Left lung (tissue), 10 donors: ENCODE results near the gene MCM9. TPM values are rescaled to one million over a fixed set of nuclear protein-coding genes. Genes with fewer than 3 reads are reported as not detected.

Experiments
- ATAC-seq: fragments of 200-7000 bp; cut with Tn5 transposase; one replicate; pipeline ENCODE4 v1.9.1; 2020; ENCODE audit warnings: moderate library complexity
- DNase-seq, 4 donors: peaks; one replicate each; pipeline ENCODE4 v3.0.0-alpha.2; 2013 to 2020
- H3K27ac ChIP-seq, 2 donors: fragments of 200-600 bp; sonication (generic) in 1 of 2; one replicate each; pipeline versions ENCODE4 v1.5.0 to v1.8.0; 2020 to 2021
- H3K27me3 ChIP-seq, 2 donors: fragments of 200-600 bp; sonication (generic) in 1 of 2; one replicate each; pipeline versions ENCODE4 v1.5.0 to v1.8.0; 2020 to 2021
- H3K36me3 ChIP-seq, 2 donors: fragments of 200-600 bp; sonication (generic) in 1 of 2; one replicate each; pipeline versions ENCODE4 v1.5.0 to v1.8.0; 2020 to 2021
- H3K4me1 ChIP-seq, 2 donors: fragments of 200-600 bp; one replicate each; pipeline ENCODE4 v1.8.0; 2021
- H3K4me3 ChIP-seq, 2 donors: fragments of 200-600 bp; sonication (generic) in 1 of 2; one replicate each; pipeline versions ENCODE4 v1.5.0 to v1.8.0; 2020 to 2021; ENCODE audit warnings: mild to moderate bottlenecking in 1 of 2
- H3K9me3 ChIP-seq, 2 donors: fragments of 200-600 bp; sonication (generic) in 1 of 2; one replicate each; pipeline versions ENCODE4 v1.5.0 to v1.8.0; 2020 to 2021
- intact Hi-C, 2 donors: fragments of 100-400 bp; cut with DNase I; formaldehyde crosslinking; loops; one replicate each; pipeline versions ENCODE4 v1.11.2 to v1.14.2; 2022
- polyA plus RNA-seq, 6 donors: library from polyadenylated mRNA; unstranded; fragments of 120-200 nt; gene quantifications; one replicate each; pipeline ENCODE4 v1.2.1, GENCODE V29; 2013; ENCODE audit not compliant: insufficient read length in 6 of 6
- total RNA-seq, 2 donors: library from RNA; stranded (reverse); fragmentation: NEBNext Ultra II Directional; extraction: Animal tissue kit (Norgen Biotek cat#: 25700); gene quantifications; one replicate each; pipeline ENCODE4 v1.2.1, GENCODE V29; 2021
- TF ChIP-seq, protein P1 (sequence below), 2 donors: fragments of 200-600 bp; sonication (generic) in 1 of 2; IDR thresholded peaks; one replicate each; pipeline versions ENCODE4 v1.5.0 to v1.8.0; 2021; ENCODE audit warnings: antibody characterized with exemption in 2 of 2
- donor health status: DM: no; HTN: yes; CAD: no.
- donor health status: DM: no; HTN: no; CAD: no.

The MCM9 gene
- total and polyA plus RNA-seq, 8 donors = 16.0 to 24.2 (median 20.7) TPM

DNA sequence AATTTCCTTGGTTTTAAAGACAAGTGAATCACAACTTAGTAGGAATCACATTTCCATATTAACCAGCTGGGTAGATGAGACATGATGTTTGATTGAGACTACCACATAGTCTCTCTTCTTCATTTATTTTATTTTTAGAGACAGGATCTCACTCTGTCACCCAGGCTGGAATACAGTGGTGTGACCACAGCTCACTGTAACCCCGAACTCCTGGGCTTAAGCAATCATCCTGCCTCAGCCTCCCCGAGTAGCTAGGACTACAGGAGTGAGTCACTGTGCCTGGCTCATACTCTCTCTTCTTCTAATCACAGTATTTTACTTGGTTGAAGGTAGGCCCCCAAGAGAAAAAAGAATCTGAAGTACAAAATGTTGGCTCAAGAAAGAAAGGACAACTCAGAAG is 121.2 kb downstream of the MCM9 start:
- H3K9me3 ChIP-seq = no peaks in the 10 kb centered on the region
- peaks cover 0 to 9% of the 10 kb centered on the region in 2 donors for H3K4me1 ChIP-seq
- H3K36me3 ChIP-seq = peaks cover 0 to 18% of the 10 kb centered on the region in 2 donors
- no peaks in the 10 kb centered on the region for H3K27me3 ChIP-seq
- intact Hi-C loops = no loop called here
- no peak for DNase-seq
- no peak overlapping the region for H3K27ac ChIP-seq
- H3K4me3 ChIP-seq = no peak overlapping the region
- TF ChIP-seq, protein P1, sequence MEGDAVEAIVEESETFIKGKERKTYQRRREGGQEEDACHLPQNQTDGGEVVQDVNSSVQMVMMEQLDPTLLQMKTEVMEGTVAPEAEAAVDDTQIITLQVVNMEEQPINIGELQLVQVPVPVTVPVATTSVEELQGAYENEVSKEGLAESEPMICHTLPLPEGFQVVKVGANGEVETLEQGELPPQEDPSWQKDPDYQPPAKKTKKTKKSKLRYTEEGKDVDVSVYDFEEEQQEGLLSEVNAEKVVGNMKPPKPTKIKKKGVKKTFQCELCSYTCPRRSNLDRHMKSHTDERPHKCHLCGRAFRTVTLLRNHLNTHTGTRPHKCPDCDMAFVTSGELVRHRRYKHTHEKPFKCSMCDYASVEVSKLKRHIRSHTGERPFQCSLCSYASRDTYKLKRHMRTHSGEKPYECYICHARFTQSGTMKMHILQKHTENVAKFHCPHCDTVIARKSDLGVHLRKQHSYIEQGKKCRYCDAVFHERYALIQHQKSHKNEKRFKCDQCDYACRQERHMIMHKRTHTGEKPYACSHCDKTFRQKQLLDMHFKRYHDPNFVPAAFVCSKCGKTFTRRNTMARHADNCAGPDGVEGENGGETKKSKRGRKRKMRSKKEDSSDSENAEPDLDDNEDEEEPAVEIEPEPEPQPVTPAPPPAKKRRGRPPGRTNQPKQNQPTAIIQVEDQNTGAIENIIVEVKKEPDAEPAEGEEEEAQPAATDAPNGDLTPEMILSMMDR (IDR thresholded peaks at IDR 0.05) = no peak
- ATAC-seq = no peak

DNA sequence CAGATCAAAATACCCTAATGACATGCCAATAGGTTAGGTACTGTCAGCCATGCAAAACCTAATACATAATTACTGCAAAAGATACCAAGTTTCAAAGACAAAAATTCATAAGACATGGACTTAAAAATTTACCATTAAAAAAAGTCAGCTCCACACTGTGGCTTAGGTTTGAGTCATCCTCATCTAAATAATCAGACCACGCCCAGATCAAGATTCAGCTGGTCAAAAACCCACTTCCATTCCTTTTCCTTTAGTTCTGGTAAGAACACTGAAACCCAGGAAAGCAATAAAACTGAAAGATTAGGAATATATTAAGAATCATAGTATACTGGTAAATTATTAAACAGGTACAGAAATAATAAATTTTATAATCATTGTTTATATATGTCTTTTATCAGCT is 122.0 kb downstream of the MCM9 start:
- intact Hi-C loops = no loop called here
- ATAC-seq = no peak
- no peak for DNase-seq
- H3K27me3 ChIP-seq = no peaks in the 10 kb centered on the region
- H3K36me3 ChIP-seq = peaks cover 0 to 18% of the 10 kb centered on the region in 2 donors
- no peak overlapping the region for H3K4me3 ChIP-seq
- H3K27ac ChIP-seq = no peak overlapping the region
- peaks cover 0 to 9% of the 10 kb centered on the region in 2 donors for H3K4me1 ChIP-seq
- H3K9me3 ChIP-seq = no peaks in the 10 kb centered on the region
- TF ChIP-seq, protein P1 (IDR thresholded peaks at IDR 0.05) = no peak

DNA sequence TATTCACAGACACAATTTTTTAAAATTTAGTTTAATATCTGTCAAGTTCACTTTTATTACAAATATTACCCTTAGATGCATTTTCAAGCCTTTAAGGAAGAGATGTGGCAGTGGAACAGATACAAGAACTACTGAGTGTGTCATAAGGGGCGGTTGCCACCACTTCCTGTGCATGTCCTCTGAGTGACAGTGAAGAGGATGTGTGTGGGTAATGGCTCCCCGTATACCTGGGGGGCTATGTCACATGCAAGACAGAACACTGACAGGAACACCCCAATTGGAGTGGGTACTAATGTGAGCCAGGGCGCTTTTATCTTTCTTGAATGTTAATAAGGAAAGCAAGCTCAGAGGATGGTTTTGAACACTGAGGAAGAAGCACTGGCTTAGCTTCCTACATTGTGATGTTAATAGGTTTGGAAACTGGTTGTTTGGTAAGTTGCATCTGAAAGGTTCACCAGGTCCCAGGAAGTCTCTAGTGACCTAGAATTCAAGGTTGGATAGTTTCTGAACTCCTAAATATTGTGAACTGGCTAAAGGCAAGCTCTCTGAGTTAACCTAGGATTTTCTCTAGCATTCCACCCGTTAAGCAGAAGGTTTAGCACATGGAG is 124.4 kb downstream of the MCM9 start:
- Histone ChIP-seq H3K36me3 (peaks cover 0 to 10% of the 10 kb centered on the region in 2 donors), H3K27me3 (no peaks in the 10 kb centered on the region), H3K4me3 (no peak overlapping the region), H3K27ac (peak overlapping the region in 1 of 2 donors; percentile 66), H3K4me1 (peaks cover 0 to 9% of the 10 kb centered on the region in 2 donors), H3K9me3 (no peaks in the 10 kb centered on the region)
- intact Hi-C loops = no loop called here
- ATAC-seq = peak; percentile 50
- DNase-seq = peak in 1 of 4 donors; percentile 38
- TF ChIP-seq, protein P1 (IDR thresholded peaks at IDR 0.05) = no peak

DNA sequence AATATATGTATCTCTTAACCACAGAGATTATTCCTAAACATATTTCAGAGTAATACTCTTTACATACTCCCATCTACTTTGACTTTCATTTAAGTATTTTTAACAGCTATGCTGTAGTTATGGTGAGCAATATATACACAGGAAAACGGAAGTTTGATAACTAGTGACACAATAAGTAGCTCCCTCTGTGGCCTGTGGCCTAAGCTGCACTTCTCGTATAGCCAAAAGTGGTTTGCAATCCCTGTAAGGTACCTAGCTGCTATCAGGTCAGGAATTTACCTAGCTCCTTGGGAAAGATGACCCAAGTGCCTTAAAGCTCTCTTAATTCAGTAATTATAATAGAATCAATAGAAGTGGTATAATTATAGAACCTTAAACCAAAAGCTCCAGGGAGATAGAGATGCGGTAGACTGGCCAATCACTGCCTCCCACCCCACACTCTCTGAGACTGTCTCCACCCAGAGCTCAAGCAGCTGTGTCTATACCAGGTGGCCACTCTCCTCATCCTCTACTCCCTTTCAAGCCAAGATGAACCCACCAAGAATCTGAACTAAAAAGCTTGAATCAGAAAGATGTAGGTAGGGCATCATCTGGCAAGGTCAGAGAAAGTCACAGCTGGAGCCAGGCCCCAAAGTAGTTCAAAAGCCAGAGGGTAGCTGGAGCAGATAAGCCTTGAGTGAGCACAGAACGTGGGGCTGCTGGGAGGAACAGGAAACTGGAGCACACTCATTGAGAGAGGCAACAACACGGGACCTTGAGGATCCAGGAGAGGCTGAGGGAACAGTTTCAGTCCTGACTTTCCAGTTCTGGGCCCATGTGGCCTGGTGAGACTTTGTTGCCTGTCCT is 125.9 kb downstream of the MCM9 start:
- TF ChIP-seq, protein P1 (IDR thresholded peaks at IDR 0.05) = no peak
- no peaks in the 10 kb centered on the region for H3K27me3 ChIP-seq
- peak overlapping the region in 1 of 2 donors; percentile 66 for H3K27ac ChIP-seq
- H3K4me3 ChIP-seq = no peak overlapping the region
- no peaks in the 10 kb centered on the region for H3K36me3 ChIP-seq
- intact Hi-C loops = no loop called here
- no peak for DNase-seq
- H3K9me3 ChIP-seq = no peaks in the 10 kb centered on the region
- peaks cover 0 to 9% of the 10 kb centered on the region in 2 donors for H3K4me1 ChIP-seq
- ATAC-seq = peak; percentile 47

DNA sequence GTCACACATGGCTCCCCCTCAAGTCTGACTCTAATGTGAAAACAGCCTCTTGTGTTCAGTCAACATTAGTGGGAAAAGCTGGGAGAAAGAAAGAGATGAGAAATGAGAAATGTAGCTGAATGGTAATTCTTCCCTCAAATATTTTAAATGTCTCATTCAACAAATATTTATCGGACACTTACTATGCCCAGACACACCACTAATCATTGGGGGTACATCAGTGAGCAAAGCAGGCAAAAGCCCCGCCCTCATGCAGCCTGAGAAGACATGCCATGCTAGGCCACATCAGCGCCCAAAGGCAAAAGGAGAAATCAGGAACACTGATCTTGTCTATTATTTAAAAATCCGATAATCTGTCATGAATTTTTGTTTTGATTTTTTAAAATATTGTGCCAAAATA is 130.9 kb downstream of the MCM9 start:
- H3K4me3 ChIP-seq = no peak overlapping the region
- ATAC-seq (no peak), DNase-seq (no peak)
- no peaks in the 10 kb centered on the region for H3K9me3 ChIP-seq
- peaks cover 0 to 12% of the 10 kb centered on the region in 2 donors for H3K4me1 ChIP-seq
- intact Hi-C loops = no loop called here
- H3K36me3 ChIP-seq = no peaks in the 10 kb centered on the region
- TF ChIP-seq, protein P1 (IDR thresholded peaks at IDR 0.05) = no peak
- no peaks in the 10 kb centered on the region for H3K27me3 ChIP-seq
- H3K27ac ChIP-seq = no peak overlapping the region
